ENCODE measurements around the gene SPHK2. TPM values are rescaled to one million over a fixed set of nuclear protein-coding genes. Genes with fewer than 3 reads are reported as not detected.

Gene SPHK2
- total and polyA plus RNA-seq, 2 of the 8 experiments (the other 6 are each of a cell fraction or from before 2014, with no cell fraction given): 43.9 to 60.9 TPM

DNA sequence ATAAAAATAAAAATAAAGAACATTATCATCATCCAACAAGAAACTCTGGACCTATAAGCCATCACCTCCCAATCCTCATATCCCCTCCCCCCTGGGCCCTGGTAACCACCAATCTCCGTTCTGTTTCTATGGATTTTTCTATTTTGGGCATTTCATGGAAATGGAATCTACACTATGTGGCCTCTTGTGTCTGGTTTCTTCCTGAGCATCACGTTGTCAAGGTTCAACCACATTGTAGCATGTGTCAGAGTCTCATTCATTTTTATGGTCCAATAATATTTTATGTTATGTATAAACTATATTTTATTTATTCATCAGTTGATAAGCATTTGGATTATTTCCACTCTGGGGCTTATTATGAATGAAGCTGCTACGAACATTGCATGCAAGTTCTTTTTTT, 40.4 kb upstream of the SPHK2 start (continued):
- TF ChIP-seq CHD1 (IDR thresholded peaks at IDR 0.05; ENCODE audit: low read depth, low read length): no peak
- no peak for TF ChIP-seq JUN (IDR thresholded peaks at IDR 0.05; ENCODE audit: low read depth, low read length)
- TF ChIP-seq PHF8 (conservative IDR thresholded peaks at IDR 0.05; ENCODE audit: low read depth, low read length): no peak
- no peak for TF ChIP-seq HDAC6 (IDR thresholded peaks at IDR 0.05; ENCODE audit: low read depth, low read length)
- no peak for TF ChIP-seq RFX5 (IDR thresholded peaks at IDR 0.05; ENCODE audit: borderline replicate concordance, low read depth, low read length)
- TF ChIP-seq ZNF274 (IDR thresholded peaks at IDR 0.05; ENCODE audit: borderline replicate concordance, extremely low read depth, low read length): no peak
- TF ChIP-seq CTBP2 (IDR thresholded peaks at IDR 0.05; ENCODE audit: borderline replicate concordance, insufficient read depth, insufficient read length, low read length): no peak
- TF ChIP-seq HDAC2 (IDR thresholded peaks at IDR 0.05; ENCODE audit: borderline replicate concordance in 1 of 2, low read depth in 2 of 2, low read length in 2 of 2): no peak
- TF ChIP-seq BRCA1 (IDR thresholded peaks at IDR 0.05; ENCODE audit: low read depth, low read length): no peak

Data from H1 (cell line).